Testis (tissue), 3 donors: ENCODE results near the gene UBL4A. TPM values are rescaled to one million over a fixed set of nuclear protein-coding genes. Genes with fewer than 3 reads are reported as not detected.

ENCODE experiments used
- DNase-seq: peaks from one replicate; pipeline ENCODE4 v3.0.0-alpha.2; 2019
- H3K27ac ChIP-seq, 2 donors: fragments of 200-600 bp; sonication (generic); one replicate each; pipeline ENCODE4 v1.5.1; 2019
- H3K27me3 ChIP-seq: fragments of 200-600 bp; sonication (generic); one replicate; pipeline ENCODE4 v1.5.1; 2019
- H3K36me3 ChIP-seq: fragments of 200-600 bp; sonication (generic); one replicate; pipeline ENCODE4 v1.5.1; 2017; ENCODE audit warnings: low read depth; ENCODE audit errors: missing control alignments
- H3K4me1 ChIP-seq: fragments of 200-600 bp; sonication (generic); one replicate; pipeline ENCODE4 v1.5.1; 2019
- H3K4me3 ChIP-seq, 2 donors: fragments of 200-600 bp; sonication (generic); one replicate each; pipeline ENCODE4 v1.5.1; 2017 to 2019
- H3K9me3 ChIP-seq: fragments of 200-600 bp; sonication (generic); one replicate; pipeline ENCODE4 v1.5.1; 2017
- CTCF ChIP-seq, 3 experiments: fragments of 450-650 bp in 2 of 3; fragments of 200-600 bp in 1 of 3; sonication (generic) in 1 of 3; IDR thresholded peaks; one replicate each; pipeline ENCODE4 v1.5.1; 2016 to 2019; ENCODE audit warnings: antibody characterized with exemption in 3 of 3, mild to moderate bottlenecking in 2 of 3, moderate library complexity in 1 of 3
- POLR2A ChIP-seq: fragments of 450-650 bp; IDR thresholded peaks from one replicate; pipeline ENCODE4 v1.6.1; 2017; ENCODE audit warnings: antibody characterized with exemption, mild to moderate bottlenecking, moderate library complexity
- WGBS, 2 donors: methylation state at CpG; one replicate each; pipeline ENCODE4 v1.1.5; 2018; 5-methylcytosine and 5-hydroxymethylcytosine counted together
- intact Hi-C: fragments of 100-400 bp; cut with DNase I; formaldehyde crosslinking; loops from one replicate; pipeline ENCODE4 v1.15.1; 2023; ENCODE audit warnings: low total_unique reads
- polyA plus RNA-seq: library from polyadenylated mRNA; stranded (reverse); fragments of 350-450 nt; fragmentation: Illumina TruSeq; extraction: RNeasy Lipid Tissue Mini Kit (QIAGEN cat#74804); gene quantifications from one replicate; pipeline ENCODE4 v1.2.3, GENCODE V29; 2014; ENCODE audit warnings: low read depth, low replicate concordance; ENCODE audit not compliant: insufficient read depth
- total RNA-seq, 2 donors: library from RNA; depleted of rRNA; stranded (reverse); fragments of >200 nt; gene quantifications; one replicate each; pipeline ENCODE4 v1.2.3, GENCODE V29; 2016

UBL4A gene
- total and polyA plus RNA-seq, 3 donors from 2014 or later, result 13.3 to 18.9 (median 16.8) TPM

- TF ChIP-seq CTCF (IDR thresholded peaks at IDR 0.05) (no peak), POLR2A (no peak)
- no peak for DNase-seq
These were observed 25.3 kb upstream of the UBL4A start for GRCh38 chrX:154511761-154512160.

GRCh38 chrX:154509455-154509854, 23.0 kb upstream of the UBL4A start:
- no peaks in the 10 kb centered on the region for H3K4me1 ChIP-seq
- H3K36me3 ChIP-seq, result no peaks in the 10 kb centered on the region

More at GRCh38 chrX:154511761-154512160, 25.3 kb upstream of the UBL4A start:
- H3K9me3 ChIP-seq, result no peaks in the 10 kb centered on the region
- intact Hi-C loops, result no loop called here
- H3K27ac ChIP-seq, result no peak overlapping the region
- H3K36me3 ChIP-seq, result no peaks in the 10 kb centered on the region
- H3K4me3 ChIP-seq, result no peak overlapping the region
- H3K27me3 ChIP-seq, result no peaks in the 10 kb centered on the region
- no peaks in the 10 kb centered on the region for H3K4me1 ChIP-seq
- WGBS, 2 donors, result 53 to 58% methylated on average over 5 to 12 of the region's 12 CpGs

GRCh38 chrX:154508384-154508745, 21.9 kb upstream of the UBL4A start:
- H3K4me1 ChIP-seq, result no peaks in the 10 kb centered on the region
- 67 to 83% methylated on average over 1 to 7 of the region's 13 CpGs for WGBS, 2 donors
- DNase-seq, result no peak
- no peak for TF ChIP-seq POLR2A
- H3K27me3 ChIP-seq, result no peaks in the 10 kb centered on the region
- no peaks in the 10 kb centered on the region for H3K9me3 ChIP-seq
- intact Hi-C loops, result no loop called here
- no peak overlapping the region for H3K27ac ChIP-seq
- H3K4me3 ChIP-seq, result no peak overlapping the region
- no peaks in the 10 kb centered on the region for H3K36me3 ChIP-seq

More at GRCh38 chrX:154509455-154509854, 23.0 kb upstream of the UBL4A start:
- 96 to 100% methylated on average over 2 to 5 of the region's 5 CpGs for WGBS, 2 donors
- Histone ChIP-seq H3K27ac (no peak overlapping the region), H3K27me3 (no peaks in the 10 kb centered on the region), H3K9me3 (no peaks in the 10 kb centered on the region), H3K4me3 (no peak overlapping the region)
- no peak for DNase-seq
- intact Hi-C loops, result no loop called here
- TF ChIP-seq POLR2A (no peak), CTCF (IDR thresholded peaks at IDR 0.05) (no peak)

GRCh38 chrX:154507673-154508383, 21.4 kb upstream of the UBL4A start:
- Histone ChIP-seq H3K27me3 (no peaks in the 10 kb centered on the region), H3K9me3 (no peaks in the 10 kb centered on the region), H3K4me3 (no peak overlapping the region), H3K27ac (no peak overlapping the region), H3K36me3 (no peaks in the 10 kb centered on the region), H3K4me1 (no peaks in the 10 kb centered on the region)
- TF ChIP-seq CTCF (IDR thresholded peaks at IDR 0.05) (no peak), POLR2A (no peak)
- DNase-seq, result no peak
- intact Hi-C loops, result no loop called here
- 64 to 76% methylated on average over 5 to 18 of the region's 24 CpGs for WGBS, 2 donors

- intact Hi-C loops, result no loop called here
- Histone ChIP-seq H3K4me3 (no peak overlapping the region), H3K36me3 (no peaks in the 10 kb centered on the region), H3K27me3 (no peaks in the 10 kb centered on the region), H3K4me1 (no peaks in the 10 kb centered on the region), H3K27ac (no peak overlapping the region), H3K9me3 (no peaks in the 10 kb centered on the region)
- TF ChIP-seq POLR2A (no peak), CTCF (IDR thresholded peaks at IDR 0.05) (no peak)
- WGBS, 2 donors, result 89 to 90% methylated on average over 4 to 23 of the region's 37 CpGs
- DNase-seq, result no peak
These were observed 20.3 kb upstream of the UBL4A start for GRCh38 chrX:154506483-154507332.
